ENCODE results near the gene TRABD2B.

- no peak for TF ChIP-seq CTCF (IDR thresholded peaks at IDR 0.05)
- TF ChIP-seq ZFX (IDR thresholded peaks at IDR 0.05; ENCODE audit: borderline replicate concordance) = no peak
Observed at GRCh38 chr1:48019714-48020315, 22.6 kb upstream of the TRABD2B start.
